MCF 10A (cell line): Measurements from ENCODE around the gene CCDC93. TPM values are rescaled to one million over a fixed set of nuclear protein-coding genes. Genes with fewer than 3 reads are reported as not detected.

ENCODE experiments used
- BruUV-seq: library from RNA; stranded (reverse); fragments of 400-500 nt; replicated peaks from 2 replicates; lab custom pipeline; 2021; lab: Mats Ljungman, UMichigan
- CTCF ChIA-PET: fragments of 300-600 bp; sonication (Branson Sonifier 250); formaldehyde crosslinking; extraction: SDS; loops from one replicate; lab custom pipeline; 2021; ENCODE audit warnings: antibody characterized with exemption, inconsistent platforms; lab: Yijun Ruan, JAX
- POLR2A ChIA-PET: fragments of 300-600, 350-650 bp; sonication (Branson Sonifier 250); formaldehyde crosslinking; extraction: SDS; loops from one replicate; lab custom pipeline; 2020; ENCODE audit warnings: antibody characterized with exemption, inconsistent platforms; lab: Yijun Ruan, JAX
- DNase-seq: peaks from one replicate; pipeline ENCODE4 v3.0.0-alpha.2; 2018; ENCODE audit not compliant: unreplicated experiment
- H3K27ac Mint-ChIP-seq: one replicate; pipeline ENCODE4 v1.8.0; 2022; ENCODE audit warnings: mild to moderate bottlenecking, low read depth, mixed read lengths; ENCODE audit not compliant: unreplicated experiment
- H3K27me3 Mint-ChIP-seq: one replicate; pipeline ENCODE4 v1.8.0; 2022; ENCODE audit warnings: mixed read lengths; ENCODE audit not compliant: insufficient read depth, unreplicated experiment
- H3K36me3 Mint-ChIP-seq: one replicate; pipeline ENCODE4 v1.8.0; 2022; ENCODE audit warnings: mild to moderate bottlenecking, moderate library complexity, mixed read lengths; ENCODE audit not compliant: insufficient read depth, unreplicated experiment
- H3K4me1 Mint-ChIP-seq: one replicate; pipeline ENCODE4 v1.8.0; 2022; ENCODE audit warnings: mixed read lengths; ENCODE audit not compliant: insufficient read depth, unreplicated experiment
- H3K4me3 Mint-ChIP-seq: one replicate; pipeline ENCODE4 v1.8.0; 2022; ENCODE audit warnings: mild to moderate bottlenecking, moderate library complexity, mixed read lengths; ENCODE audit not compliant: unreplicated experiment
- H3K9me3 Mint-ChIP-seq: one replicate; pipeline ENCODE4 v1.8.0; 2022; ENCODE audit warnings: mixed read lengths; ENCODE audit not compliant: unreplicated experiment
- CTCF ChIP-seq: fragments of 200-600 bp; IDR thresholded peaks from one replicate; pipeline ENCODE4 v1.8.0; 2022; ENCODE audit warnings: antibody characterized with exemption, mild to moderate bottlenecking; ENCODE audit not compliant: unreplicated experiment
- intact Hi-C: fragments of 100-400 bp; cut with micrococcal nuclease; formaldehyde crosslinking; loops from 2 replicates; pipeline ENCODE4 v1.14.1; 2022
- total RNA-seq: library from RNA; stranded (reverse); gene quantifications from 2 replicates; pipeline ENCODE4 v1.2.3, GENCODE V29; 2022

The CCDC93 gene
- total RNA-seq, 1 experiment from 2014 or later: 37.8 TPM

GRCh38 chr2:117961201-117961600 is 52.7 kb downstream of the CCDC93 start:
- Mint-ChIP-seq H3K9me3 (no peaks in the 10 kb centered on the region), H3K4me3 (no peak overlapping the region), H3K27me3 (no peaks in the 10 kb centered on the region), H3K4me1 (peaks cover 22% of the 10 kb centered on the region), H3K36me3 (peaks cover 45% of the 10 kb centered on the region), H3K27ac (no peak overlapping the region)
- BruUV-seq: no TSS peak
- DNase-seq: no peak
- no peak for TF ChIP-seq CTCF
- POLR2A ChIA-PET: no interaction called here
- intact Hi-C loops: no loop called here
- CTCF ChIA-PET: interaction anchor here (0.6 to 2.4 kb wide), 3 partner anchors 42 to 490 kb away, joined by 3 to 16 read pairs (median 13); no protein-coding TSS in a partner anchor

- TF ChIP-seq CTCF: no peak
- no peak overlapping the region for H3K27ac Mint-ChIP-seq
- intact Hi-C loops: no loop called here
- H3K4me1 Mint-ChIP-seq: peaks cover 22% of the 10 kb centered on the region
- H3K36me3 Mint-ChIP-seq: peaks cover 39% of the 10 kb centered on the region
- ChIA-PET POLR2A (interaction anchor here (0.9 kb wide), 1 partner anchor 11 kb away, joined by 3 read pairs; no protein-coding TSS in a partner anchor), CTCF (interaction anchor here (0.8 to 2.4 kb wide), 3 partner anchors 9 to 45 kb away, joined by 3 to 16 read pairs (median 4); no protein-coding TSS in a partner anchor)
- no peak for DNase-seq
- H3K4me3 Mint-ChIP-seq: no peak overlapping the region
- no peaks in the 10 kb centered on the region for H3K27me3 Mint-ChIP-seq
- no TSS peak for BruUV-seq
- no peaks in the 10 kb centered on the region for H3K9me3 Mint-ChIP-seq
Observed at GRCh38 chr2:117960231-117960630, 53.6 kb downstream of the CCDC93 start.

GRCh38 chr2:117958186-117958585 is 55.7 kb downstream of the CCDC93 start:
- ChIA-PET POLR2A (interaction anchor here (0.6 kb wide), 1 partner anchor 1480 kb away, joined by 3 read pairs; no protein-coding TSS in a partner anchor), CTCF (interaction anchor here (0.9 to 1.6 kb wide), 3 partner anchors 11 to 127 kb away, joined by 3 to 5 read pairs (median 3); no protein-coding TSS in a partner anchor)
- H3K4me1 Mint-ChIP-seq: peaks cover 22% of the 10 kb centered on the region
- H3K4me3 Mint-ChIP-seq: no peak overlapping the region
- no TSS peak for BruUV-seq
- peaks cover 44% of the 10 kb centered on the region for H3K36me3 Mint-ChIP-seq
- TF ChIP-seq CTCF: no peak
- intact Hi-C loops: loop anchor here (1.0 kb wide), 1 partner anchor 144 kb away; the partner anchor contains the start of gene DDX18
- peak overlapping the region; percentile 76 for H3K27ac Mint-ChIP-seq
- no peaks in the 10 kb centered on the region for H3K27me3 Mint-ChIP-seq
- peak; percentile 86 for DNase-seq
- no peaks in the 10 kb centered on the region for H3K9me3 Mint-ChIP-seq

- POLR2A ChIA-PET: interaction anchor here (0.6 kb wide), 1 partner anchor 1479 kb away, joined by 3 read pairs; no protein-coding TSS in a partner anchor
- Mint-ChIP-seq H3K4me3 (no peak overlapping the region), H3K27me3 (no peaks in the 10 kb centered on the region), H3K4me1 (peaks cover 22% of the 10 kb centered on the region), H3K27ac (peak overlapping the region; percentile 76), H3K9me3 (no peaks in the 10 kb centered on the region), H3K36me3 (peaks cover 44% of the 10 kb centered on the region)
- no TSS peak for BruUV-seq
- intact Hi-C loops: loop anchor here (1.0 kb wide), 1 partner anchor 143 kb away; the partner anchor contains the start of gene DDX18
- CTCF ChIA-PET: interaction anchor here (0.9 to 2.5 kb wide), 4 partner anchors 12 to 126 kb away, joined by 3 to 25 read pairs (median 4); no protein-coding TSS in a partner anchor
- TF ChIP-seq CTCF: no peak
- peak; percentile 6 for DNase-seq
Observed at GRCh38 chr2:117957616-117958015, 56.3 kb downstream of the CCDC93 start.
